OCI-LY7 (cell line): Measurements from ENCODE around the gene MYBL2. TPM values are rescaled to one million over a fixed set of nuclear protein-coding genes. Genes with fewer than 3 reads are reported as not detected.
A peak's percentile ranks its signal among the peaks of the same experiment; 100 is the strongest.

Experiments
- BruUV-seq: library from RNA; stranded (reverse); fragments of 400-500 nt; replicated peaks from 2 replicates; lab custom pipeline; 2021; lab: Mats Ljungman, UMichigan
- CTCF ChIA-PET: fragments of 300-600 bp; sonication (Branson Sonifier 250); formaldehyde crosslinking; loops from one replicate; lab custom pipeline; 2022; ENCODE audit warnings: antibody characterized with exemption; ENCODE audit not compliant: unreplicated experiment; lab: Charles Lee
- POLR2A ChIA-PET: fragments of 300-600 bp; sonication (Branson Sonifier 250); formaldehyde crosslinking; loops from one replicate; lab custom pipeline; 2022; ENCODE audit warnings: antibody characterized with exemption; lab: Charles Lee
- DNase-seq: peaks from one replicate; pipeline ENCODE4 v3.0.0-alpha.2; 2015; ENCODE audit warnings: low spot score
- H2AFZ ChIP-seq: fragments of 200-600 bp; sonication (generic), shearing (Covaris generic); 2 replicates; pipeline ENCODE4 v1.6.1; 2014; ENCODE audit warnings: mild to moderate bottlenecking, antibody characterized with exemption, low read length, moderate library complexity
- H3K27ac ChIP-seq: fragments of 200-600 bp; sonication (generic); 2 replicates; pipeline ENCODE4 v1.5.1; 2014; ENCODE audit warnings: mixed run types, low read depth, mild to moderate bottlenecking, moderate library complexity, low read length, inconsistent platforms; ENCODE audit not compliant: poor library complexity, severe bottlenecking
- H3K36me3 ChIP-seq: fragments of 200-600 bp; sonication (generic); 2 replicates; pipeline ENCODE4 v1.6.1; 2014; ENCODE audit warnings: mild to moderate bottlenecking, antibody characterized with exemption, low read length, moderate library complexity, mixed read lengths; ENCODE audit not compliant: insufficient read depth
- H3K4me1 ChIP-seq: fragments of 200-600 bp; sonication (generic); 2 replicates; pipeline ENCODE4 v1.5.1; 2014; ENCODE audit warnings: mild to moderate bottlenecking, low read length; ENCODE audit not compliant: insufficient read depth, poor library complexity, severe bottlenecking
- H3K4me2 ChIP-seq: fragments of 200-600 bp; sonication (generic); 2 replicates; pipeline ENCODE4 v1.6.1; 2014; ENCODE audit warnings: mild to moderate bottlenecking, low read length
- H3K4me3 ChIP-seq: fragments of 200-600 bp; sonication (generic); 2 replicates; pipeline ENCODE4 v1.5.1; 2014; ENCODE audit warnings: mild to moderate bottlenecking, low read depth, low read length; ENCODE audit not compliant: poor library complexity, severe bottlenecking
- H3K79me2 ChIP-seq: fragments of 200-600 bp; sonication (generic); 2 replicates; pipeline ENCODE4 v1.6.1; 2016; ENCODE audit warnings: low read depth, mild to moderate bottlenecking, low read length, moderate library complexity, mixed read lengths; ENCODE audit not compliant: insufficient read depth
- H3K9me2 ChIP-seq: fragments of 200-600 bp; sonication (generic); 2 replicates; pipeline ENCODE4 v1.6.1; 2016; ENCODE audit warnings: mild to moderate bottlenecking, low read length, mixed read lengths; ENCODE audit not compliant: insufficient read depth
- H3K9me3 ChIP-seq: fragments of 200-600 bp; sonication (generic); 2 replicates; pipeline ENCODE4 v1.6.1; 2014; ENCODE audit warnings: mild to moderate bottlenecking, mixed run types, low read length, mixed read lengths
- H4K20me1 ChIP-seq: fragments of 200-600 bp; sonication (generic); 2 replicates; pipeline ENCODE4 v1.6.1; 2014; ENCODE audit warnings: mild to moderate bottlenecking, antibody characterized with exemption, low read length, moderate library complexity, mixed read lengths; ENCODE audit not compliant: insufficient read depth
- CTCF ChIP-seq: fragments of 200-600 bp; sonication (generic); conservative IDR thresholded peaks from 2 replicates; pipeline ENCODE4 v1.5.1; 2014; ENCODE audit warnings: mild to moderate bottlenecking, antibody characterized with exemption, low read length, moderate library complexity, mixed read lengths
- EZH2phosphoT487 ChIP-seq: fragments of 200-600 bp; sonication (generic); IDR thresholded peaks from 2 replicates; pipeline ENCODE4 v1.6.1; 2018; ENCODE audit warnings: low read depth, borderline replicate concordance, mild to moderate bottlenecking, mixed run types, antibody characterized with exemption, low read length, moderate library complexity, mixed read lengths
- intact Hi-C: fragments of 100-400 bp; cut with micrococcal nuclease; formaldehyde crosslinking; loops from one replicate; pipeline ENCODE4 v1.10.0; 2022; ENCODE audit not compliant: unreplicated experiment
- total RNA-seq, 2 experiments: library from RNA; depleted of rRNA in 1 of 2; stranded (reverse); fragments of >200 nt in 1 of 2; shearing (Covaris generic) in 1 of 2; gene quantifications; 2 replicates each; pipeline ENCODE4 v1.2.3, GENCODE V29; 2014 to 2022

MYBL2 gene
- total RNA-seq, 2 experiments from 2014 or later = 268 to 472 TPM

GRCh38 chr20:43725666-43726065 lies 58.8 kb downstream of the MYBL2 start:
- no peaks in the 10 kb centered on the region for H3K79me2 ChIP-seq
- no peaks in the 10 kb centered on the region; the same call in 1 of the 2 replicates for H3K36me3 ChIP-seq
- BruUV-seq = no TSS peak
- H3K4me2 ChIP-seq = peak overlapping the region; percentile 36
- ChIA-PET CTCF (no interaction called here), POLR2A (interaction anchor here (0.5 to 1.6 kb wide), 5 partner anchors 10 to 64 kb away, joined by 3 to 5 read pairs (median 4); no protein-coding TSS in a partner anchor)
- H2AFZ ChIP-seq = no peak overlapping the region; the same call in 1 of the 2 replicates
- H3K9me2 ChIP-seq = no peaks in the 10 kb centered on the region
- no peak for DNase-seq
- no peaks in the 10 kb centered on the region for H4K20me1 ChIP-seq
- intact Hi-C loops = no loop called here
- no peak overlapping the region for H3K4me3 ChIP-seq
- H3K27ac ChIP-seq = peak overlapping the region; percentile 20
- TF ChIP-seq EZH2phosphoT487 = no peak
- no peak for TF ChIP-seq CTCF
- no peaks in the 10 kb centered on the region for H3K9me3 ChIP-seq
- H3K4me1 ChIP-seq = peaks cover 87% of the 10 kb centered on the region

- no peak for TF ChIP-seq EZH2phosphoT487
- TF ChIP-seq CTCF = no peak
- no peak overlapping the region for H3K27ac ChIP-seq
- intact Hi-C loops = no loop called here
- no peak overlapping the region for H2AFZ ChIP-seq
- H3K4me1 ChIP-seq = peaks cover 80% of the 10 kb centered on the region
- ChIA-PET CTCF (no interaction called here), POLR2A (interaction anchor here (1.3 to 1.6 kb wide), 2 partner anchors 11 to 45 kb away, joined by 3 read pairs; no protein-coding TSS in a partner anchor)
- no peak overlapping the region for H3K4me2 ChIP-seq
- no peaks in the 10 kb centered on the region for H3K79me2 ChIP-seq
- H3K4me3 ChIP-seq = no peak overlapping the region
- no peaks in the 10 kb centered on the region for H4K20me1 ChIP-seq
- BruUV-seq = no TSS peak
- no peaks in the 10 kb centered on the region; the same call in 1 of the 2 replicates for H3K36me3 ChIP-seq
- H3K9me3 ChIP-seq = no peaks in the 10 kb centered on the region
- no peaks in the 10 kb centered on the region for H3K9me2 ChIP-seq
- no peak for DNase-seq
Observed at GRCh38 chr20:43726333-43726732, 59.4 kb downstream of the MYBL2 start.

GRCh38 chr20:43726811-43727338 lies 60.0 kb downstream of the MYBL2 start, which contains the start of gene GTSF1L:
Gene GTSF1L, minus strand, starts transcription at chr20:43727002. Its CDS starts 308 bp downstream, at chr20:43726694.
- H3K4me1 ChIP-seq = peaks cover 80% of the 10 kb centered on the region
- BruUV-seq = no TSS peak
- DNase-seq = no peak
- H3K79me2 ChIP-seq = no peaks in the 10 kb centered on the region
- H3K4me2 ChIP-seq = peak within 1 kb of the TSS; percentile 57
- no peaks in the 10 kb centered on the region; the same call in 1 of the 2 replicates for H3K36me3 ChIP-seq
- intact Hi-C loops = no loop called here
- no peak within 1 kb of the TSS for H3K4me3 ChIP-seq
- POLR2A ChIA-PET = interaction anchor here (1.6 kb wide), 1 partner anchor 46 kb away, joined by 3 read pairs; no protein-coding TSS in a partner anchor
- no peaks in the 10 kb centered on the region for H3K9me2 ChIP-seq
- no peaks in the 10 kb centered on the region for H3K9me3 ChIP-seq
- TF ChIP-seq CTCF (no peak), EZH2phosphoT487 (no peak)
- H3K27ac ChIP-seq = peak within 1 kb of the TSS; percentile 66
- 0 out of 2 replicates have a peak within 1 kb of the TSS, but pooled peaks have one; percentile 10 for H2AFZ ChIP-seq
- no peaks in the 10 kb centered on the region for H4K20me1 ChIP-seq
- CTCF ChIA-PET = interaction anchor here (0.6 kb wide), 1 partner anchor 839 kb away, joined by 3 read pairs; no protein-coding TSS in a partner anchor
